A549 (cell line): ENCODE data around the gene C1GALT1. TPM values are rescaled to one million over a fixed set of nuclear protein-coding genes. Genes with fewer than 3 reads are reported as not detected.

Experiments used
- ATAC-seq, 2 experiments: fragments of 200-7000 bp in 1 of 2; fragments of >200 bp in 1 of 2; cut with Nextera tagmentation in 1 of 2; cut with Tn5 transposase in 1 of 2; 3 replicates each; pipeline versions ENCODE4 v1.8.0 to v1.9.1; 2018 to 2020; ENCODE audit warnings: mild to moderate bottlenecking in 1 of 2, moderate library complexity in 1 of 2
- CTCF ChIA-PET: fragments of 300-600 bp; sonication (Branson Sonifier 250); formaldehyde crosslinking; extraction: SDS; loops from one replicate; lab custom pipeline; 2021; ENCODE audit warnings: antibody characterized with exemption, inconsistent platforms; lab: Yijun Ruan, JAX
- POLR2A ChIA-PET: fragments of 350-600 bp; formaldehyde crosslinking; extraction: SDS; loops from one replicate; lab custom pipeline; 2021; ENCODE audit warnings: antibody characterized with exemption, inconsistent platforms; lab: Yijun Ruan, JAX
- DNase-seq, 2 experiments: peaks; one replicate each; pipeline versions ENCODE4 v3.0.0 to v3.0.0-alpha.2; 2011 to 2016; ENCODE audit warnings: low read depth in 1 of 2, low spot score in 1 of 2
- FAIRE-seq: peaks from 2 replicates; lab custom pipeline; 2011; peaks lifted over from hg19 to GRCh38; lab: Jason Lieb, UNC
- H3K27ac ChIP-seq, 2 experiments: fragments of >200 bp; sonication (Bioruptor Twin); formaldehyde crosslinking; 3 replicates each; pipeline ENCODE4 v1.5.1; 2016 to 2017
- H3K4me1 ChIP-seq: fragments of >200 bp; sonication (Bioruptor Twin); formaldehyde crosslinking; 3 replicates; pipeline ENCODE4 v1.6.1; 2016
- H3K4me2 ChIP-seq: fragments of >200 bp; sonication (Bioruptor Twin); formaldehyde crosslinking; 3 replicates; pipeline ENCODE4 v1.6.1; 2016
- H3K4me3 ChIP-seq: fragments of >200 bp; sonication (Bioruptor Twin); formaldehyde crosslinking; 3 replicates; pipeline ENCODE4 v1.5.1; 2016
- H3K9me3 ChIP-seq: fragments of >200 bp; sonication (Bioruptor Twin); formaldehyde crosslinking; 3 replicates; pipeline ENCODE4 v1.6.1; 2016
- BHLHE40 ChIP-seq: IDR thresholded peaks from 2 replicates; pipeline ENCODE4 v1.6.1; 2012; ENCODE audit warnings: low read depth, low read length, inconsistent platforms
- CBX2 ChIP-seq: fragments of 200-600 bp; sonication (generic); IDR thresholded peaks from 2 replicates; pipeline ENCODE4 v1.6.1; 2016; ENCODE audit warnings: low read depth, mild to moderate bottlenecking, borderline replicate concordance
- CHD2 ChIP-seq: fragments of 150-350 bp; IDR thresholded peaks from 2 replicates; pipeline ENCODE4 v1.6.1; 2014; ENCODE audit warnings: low read length; ENCODE audit not compliant: partially characterized antibody
- CHD4 ChIP-seq: fragments of 200-600 bp; sonication (generic); IDR thresholded peaks from 2 replicates; pipeline ENCODE4 v1.6.1; 2016; ENCODE audit warnings: antibody characterized with exemption, mild to moderate bottlenecking, borderline replicate concordance
- EHMT2 ChIP-seq: fragments of 200-600 bp; sonication (generic); IDR thresholded peaks from 2 replicates; pipeline ENCODE4 v1.6.1; 2016; ENCODE audit warnings: antibody characterized with exemption, low read depth, mild to moderate bottlenecking, moderate library complexity
- ELK1 ChIP-seq: fragments of 150-350 bp; IDR thresholded peaks from 2 replicates; pipeline ENCODE4 v1.6.1; 2014; ENCODE audit warnings: low read depth, mild to moderate bottlenecking, low read length
- FOSB ChIP-seq: fragments of 250-450 bp; sonication (Bioruptor Pico); IDR thresholded peaks from 2 replicates; pipeline ENCODE4 v1.5.0; 2020; ENCODE audit warnings: mild to moderate bottlenecking, moderate library complexity
- HEYL ChIP-seq: fragments of 250-450 bp; sonication (Bioruptor Pico); IDR thresholded peaks from 2 replicates; pipeline ENCODE4 v1.8.0; 2021; ENCODE audit warnings: mild to moderate bottlenecking, moderate library complexity
- HOXB13 ChIP-seq: fragments of 250-450 bp; sonication (Bioruptor Pico); IDR thresholded peaks from 2 replicates; pipeline ENCODE4 v1.5.0; 2020; ENCODE audit warnings: low read depth, mild to moderate bottlenecking, moderate library complexity
- JUNB ChIP-seq: fragments of >200 bp; sonication (Bioruptor Twin); formaldehyde crosslinking; IDR thresholded peaks from 2 replicates; pipeline ENCODE4 v1.6.1; 2016
- KDM5A ChIP-seq: fragments of 200-600 bp; sonication (generic); IDR thresholded peaks from 2 replicates; pipeline ENCODE4 v1.6.1; 2016; ENCODE audit warnings: antibody characterized with exemption, mild to moderate bottlenecking
- MYC ChIP-seq: IDR thresholded peaks from 2 replicates; pipeline ENCODE4 v1.6.1; 2012; ENCODE audit warnings: mild to moderate bottlenecking, inconsistent platforms, low read length, improper control_type of control experiment, borderline replicate concordance
- NFE2L2 ChIP-seq: fragments of 150-350 bp; conservative IDR thresholded peaks from 2 replicates; pipeline ENCODE4 v1.6.1; 2014; ENCODE audit warnings: low read length
- POLR2A ChIP-seq: IDR thresholded peaks from 2 replicates; pipeline ENCODE4 v1.6.1; 2012; ENCODE audit warnings: mild to moderate bottlenecking, low read length
- POLR2AphosphoS2 ChIP-seq: conservative IDR thresholded peaks from 2 replicates; pipeline ENCODE4 v1.6.1; 2012; ENCODE audit warnings: low read length, improper control_type of control experiment, inconsistent platforms
- RARB ChIP-seq: fragments of 250-450 bp; sonication (Bioruptor Pico); IDR thresholded peaks from 2 replicates; pipeline ENCODE4 v1.8.0; 2021; ENCODE audit warnings: mild to moderate bottlenecking, moderate library complexity
- RCOR1 ChIP-seq: fragments of 150-350 bp; IDR thresholded peaks from 2 replicates; pipeline ENCODE4 v1.6.1; 2014; ENCODE audit warnings: antibody characterized with exemption, low read length, low read depth
- RFX5 ChIP-seq: fragments of 450-650 bp; IDR thresholded peaks from 2 replicates; pipeline ENCODE4 v1.7.1; 2014; ENCODE audit warnings: antibody characterized with exemption, mild to moderate bottlenecking, moderate library complexity
- RNF2 ChIP-seq: fragments of 200-600 bp; sonication (generic); IDR thresholded peaks from 2 replicates; pipeline ENCODE4 v1.6.1; 2016; ENCODE audit warnings: low read depth, mild to moderate bottlenecking, antibody characterized with exemption, moderate library complexity, borderline replicate concordance
- SMC3 ChIP-seq: fragments of >200 bp; sonication (Bioruptor Twin); formaldehyde crosslinking; IDR thresholded peaks from 3 replicates; pipeline ENCODE4 v1.6.1; 2018; ENCODE audit warnings: inconsistent platforms
- TFCP2L1 ChIP-seq: fragments of 250-450 bp; sonication (Bioruptor Pico); IDR thresholded peaks from 2 replicates; pipeline ENCODE4 v1.5.0; 2021; ENCODE audit warnings: mild to moderate bottlenecking
- TP53 ChIP-seq: fragments of 250-450 bp; sonication (Bioruptor Pico); IDR thresholded peaks from 2 replicates; pipeline ENCODE4 v1.5.0; 2021; ENCODE audit warnings: mild to moderate bottlenecking, moderate library complexity
- WGBS: methylation state at CpG from one replicate; pipeline ENCODE4 v1.1.6; 2017; ENCODE audit errors: missing lambda C conversion rate; 5-methylcytosine and 5-hydroxymethylcytosine counted together
- polyA plus RNA-seq, 4 experiments: library from polyadenylated mRNA; depleted of rRNA in 3 of 4; stranded (reverse); fragments of >200 nt; fragmentation: RNase III in 1 of 4; extraction: RNeasy Plus Mini Kit Qiagen cat#74134 plus additional on column Dnase treatment in 1 of 4; gene quantifications; 2 replicates in 3 of 4; 3 replicates in 1 of 4; pipeline ENCODE4 v1.2.3, GENCODE V29; 2011 to 2017
- TF ChIP-seq, protein P1 (sequence below): fragments of >200 bp; sonication (Bioruptor Twin); formaldehyde crosslinking; IDR thresholded peaks from 2 replicates; pipeline ENCODE4 v1.6.1; 2016
- TF ChIP-seq, protein P2 (sequence below): IDR thresholded peaks from 2 replicates; pipeline ENCODE4 v1.6.1; 2012
- TF ChIP-seq, protein P3 (sequence below): fragments of 250-450 bp; sonication (Bioruptor Pico); IDR thresholded peaks from 2 replicates; pipeline ENCODE4 v1.5.0; 2020; ENCODE audit warnings: low read depth, mild to moderate bottlenecking, moderate library complexity

The C1GALT1 gene
- polyA plus RNA-seq, 2 of the 4 experiments (the other 2 are of a cell fraction) = 24.1 to 50.1 TPM

DNA sequence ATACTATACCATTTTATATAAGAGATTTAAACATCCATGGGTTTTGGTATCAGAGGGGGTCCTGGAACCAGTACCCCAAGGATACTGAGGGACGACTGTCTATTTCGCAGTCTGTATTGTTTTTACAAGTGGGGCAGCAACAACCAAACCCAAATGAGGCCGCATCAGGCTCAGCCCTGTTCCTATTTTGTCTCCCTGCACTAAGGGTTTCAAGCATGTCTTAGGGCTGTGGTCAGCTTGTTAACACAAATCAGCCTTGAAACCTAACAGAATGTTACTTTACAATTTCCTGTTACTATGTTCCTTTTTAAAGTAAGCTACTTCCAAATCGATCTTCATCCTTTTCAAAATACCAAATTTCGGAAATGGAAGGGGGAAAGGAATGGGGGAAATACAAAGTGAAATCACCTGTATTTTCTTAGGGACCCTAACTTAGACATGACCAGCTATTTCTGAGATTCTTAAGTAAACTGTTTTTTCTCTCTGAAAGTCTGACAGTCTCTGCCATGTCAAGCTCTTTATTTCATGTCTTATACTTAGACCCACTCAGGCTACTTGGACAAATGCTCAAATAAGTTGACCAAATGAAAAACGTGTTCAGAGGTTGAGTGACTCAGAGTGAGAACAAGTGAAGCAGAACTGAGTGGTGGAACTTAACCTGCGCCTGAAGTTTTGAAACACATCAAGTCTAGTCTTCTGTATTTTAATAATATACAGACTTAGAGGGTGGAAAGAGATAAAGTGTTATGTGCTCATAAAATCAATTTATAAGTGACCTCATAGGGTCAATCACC is 75.8 kb downstream of the C1GALT1 start:
- H3K9me3 ChIP-seq = no peaks in the 10 kb centered on the region
- no peak overlapping the region for H3K4me3 ChIP-seq
- H3K4me1 ChIP-seq = no peaks in the 10 kb centered on the region
- no peak overlapping the region for H3K27ac ChIP-seq
- DNase-seq = no peak
- WGBS = 87% methylated on average over 7 of the region's 7 CpGs
- ChIA-PET CTCF (interaction anchor here (0.5 kb wide), 1 partner anchor 20 kb away, joined by 4 read pairs; no protein-coding TSS in a partner anchor), POLR2A (no interaction called here)
- FAIRE-seq = no peak
- TF ChIP-seq RNF2 (no peak), CBX2 (no peak), RCOR1 (no peak), TP53 (CRISPR knock-in tag) (no peak), ELK1 (no peak), CHD4 (no peak), SMC3 (no peak), POLR2A (no peak), RARB (CRISPR knock-in tag) (no peak)
- TF ChIP-seq, protein P1, sequence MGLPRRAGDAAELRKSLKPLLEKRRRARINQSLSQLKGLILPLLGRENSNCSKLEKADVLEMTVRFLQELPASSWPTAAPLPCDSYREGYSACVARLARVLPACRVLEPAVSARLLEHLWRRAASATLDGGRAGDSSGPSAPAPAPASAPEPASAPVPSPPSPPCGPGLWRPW = no peak
- TF ChIP-seq, protein P2, sequence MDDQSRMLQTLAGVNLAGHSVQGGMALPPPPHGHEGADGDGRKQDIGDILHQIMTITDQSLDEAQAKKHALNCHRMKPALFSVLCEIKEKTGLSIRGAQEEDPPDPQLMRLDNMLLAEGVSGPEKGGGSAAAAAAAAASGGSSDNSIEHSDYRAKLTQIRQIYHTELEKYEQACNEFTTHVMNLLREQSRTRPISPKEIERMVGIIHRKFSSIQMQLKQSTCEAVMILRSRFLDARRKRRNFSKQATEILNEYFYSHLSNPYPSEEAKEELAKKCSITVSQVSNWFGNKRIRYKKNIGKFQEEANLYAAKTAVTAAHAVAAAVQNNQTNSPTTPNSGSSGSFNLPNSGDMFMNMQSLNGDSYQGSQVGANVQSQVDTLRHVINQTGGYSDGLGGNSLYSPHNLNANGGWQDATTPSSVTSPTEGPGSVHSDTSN = no peak
- no peak overlapping the region for H3K4me2 ChIP-seq
- ATAC-seq = no peak

GRCh38 chr7:7261863-7262262 is 79.5 kb downstream of the C1GALT1 start:
- Histone ChIP-seq H3K27ac (no peak overlapping the region), H3K4me3 (no peak overlapping the region), H3K9me3 (no peaks in the 10 kb centered on the region), H3K4me2 (no peak overlapping the region), H3K4me1 (no peaks in the 10 kb centered on the region)
- FAIRE-seq (no peak), DNase-seq (no peak), ATAC-seq (no peak)
- POLR2A ChIA-PET = no interaction called here
- CTCF ChIA-PET = interaction anchor here (1.6 kb wide), 1 partner anchor 80 kb away, joined by 4 read pairs; the partner anchor contains the start of gene C1GALT1
- TF ChIP-seq MYC (no peak), TFCP2L1 (CRISPR knock-in tag) (no peak), RNF2 (no peak), POLR2A (no peak), CHD4 (no peak), BHLHE40 (no peak), POLR2AphosphoS2 (no peak), EHMT2 (no peak), RFX5 (no peak), FOSB (CRISPR knock-in tag) (no peak), CHD2 (no peak), SMC3 (no peak), HOXB13 (CRISPR knock-in tag) (no peak), JUNB (no peak), NFE2L2 (no peak), TP53 (CRISPR knock-in tag) (no peak), HEYL (CRISPR knock-in tag) (no peak), KDM5A (no peak)
- TF ChIP-seq, protein P1 = no peak
- TF ChIP-seq, protein P3, sequence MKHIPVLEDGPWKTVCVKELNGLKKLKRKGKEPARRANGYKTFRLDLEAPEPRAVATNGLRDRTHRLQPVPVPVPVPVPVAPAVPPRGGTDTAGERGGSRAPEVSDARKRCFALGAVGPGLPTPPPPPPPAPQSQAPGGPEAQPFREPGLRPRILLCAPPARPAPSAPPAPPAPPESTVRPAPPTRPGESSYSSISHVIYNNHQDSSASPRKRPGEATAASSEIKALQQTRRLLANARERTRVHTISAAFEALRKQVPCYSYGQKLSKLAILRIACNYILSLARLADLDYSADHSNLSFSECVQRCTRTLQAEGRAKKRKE = no peak
- TF ChIP-seq, all 56 proteins: peak for 0
